Activated T-cell treated with anti-CD3 and anti-CD28 coated beads, Interleukin-2, amount 50 U/mL, for 72 hours (primary cell): Measurements from ENCODE around the gene RPS29. TPM values are rescaled to one million over a fixed set of nuclear protein-coding genes. Genes with fewer than 3 reads are reported as not detected.

Experiments
- ATAC-seq, 2 donors: fragments of 150-1000 bp; cut with Tn5 transposase; replicated peaks in 1 of 2; 2 replicates each; pipeline ENCODE4 v1.10.0; 2021; ENCODE audit warnings: moderate library complexity in 2 of 2, mild to moderate bottlenecking in 1 of 2
- DNase-seq, 2 donors: peaks; one replicate each; pipeline ENCODE4 v3.0.0; 2021 to 2022; ENCODE audit warnings: mixed read lengths in 1 of 2
- H3K27ac Mint-ChIP-seq: one replicate; pipeline ENCODE4 v1.8.0; 2022; ENCODE audit warnings: mild to moderate bottlenecking, moderate library complexity, mixed read lengths
- H3K27me3 Mint-ChIP-seq: one replicate; pipeline ENCODE4 v1.8.0; 2022; ENCODE audit warnings: low read depth, mixed read lengths
- H3K36me3 Mint-ChIP-seq, 2 donors: one replicate each; pipeline ENCODE4 v1.8.0; 2022; ENCODE audit warnings: mixed read lengths in 2 of 2, mild to moderate bottlenecking in 1 of 2; ENCODE audit not compliant: insufficient read depth in 2 of 2
- H3K4me1 Mint-ChIP-seq: one replicate; pipeline ENCODE4 v1.8.0; 2022; ENCODE audit warnings: low read depth, mixed read lengths
- H3K4me3 Mint-ChIP-seq, 2 donors: one replicate each; pipeline ENCODE4 v1.8.0; 2022; ENCODE audit warnings: mild to moderate bottlenecking in 2 of 2, mixed read lengths in 2 of 2, moderate library complexity in 2 of 2
- H3K9me3 Mint-ChIP-seq, 2 donors: one replicate each; pipeline ENCODE4 v1.8.0; 2022; ENCODE audit warnings: mixed read lengths in 2 of 2
- total RNA-seq, 2 donors: library from RNA; stranded (reverse); gene quantifications; one replicate each; pipeline ENCODE4 v1.2.3, GENCODE V29; 2022

The RPS29 gene
- total RNA-seq, 2 donors from 2014 or later = 2,081 to 2,628 TPM

DNA sequence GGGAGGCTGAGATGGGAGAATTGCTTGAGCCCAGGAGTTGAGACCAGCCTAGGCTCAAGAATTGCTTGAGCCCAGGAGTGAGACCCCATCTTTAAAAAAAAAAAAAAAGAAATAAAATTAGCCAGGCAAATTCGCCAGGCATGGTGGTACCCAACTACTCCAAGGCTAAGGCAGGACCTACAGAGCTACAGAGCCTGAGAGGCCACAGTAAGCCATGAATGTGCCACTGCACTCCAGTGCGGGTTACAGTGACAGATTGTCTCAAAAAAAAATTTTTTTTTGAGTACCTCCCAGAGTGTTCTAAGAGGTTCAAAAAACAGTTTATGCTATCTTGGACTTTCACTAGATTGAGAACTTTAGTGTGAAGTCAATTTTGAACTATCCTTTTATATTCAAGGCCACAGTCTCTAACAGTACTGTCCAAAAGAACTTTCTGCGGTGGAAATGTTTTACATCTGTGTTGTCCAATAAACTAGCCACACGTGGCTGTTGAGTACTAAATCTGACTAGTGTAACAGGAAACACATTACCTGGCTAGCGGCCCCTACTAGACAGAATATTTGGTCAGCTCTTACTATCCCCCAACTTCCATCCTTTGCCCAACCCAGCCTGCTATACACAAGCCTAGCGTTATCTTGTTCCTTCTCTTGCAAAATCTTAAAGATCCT lies 31.8 kb upstream of the RPS29 start:
- peak overlapping the region; percentile 99 for H3K27ac Mint-ChIP-seq
- peak overlapping the region; percentile 2 to 98 for H3K4me3 Mint-ChIP-seq
- H3K36me3 Mint-ChIP-seq = peaks cover 12 to 33% of the 10 kb centered on the region in 2 donors
- H3K4me1 Mint-ChIP-seq = peaks cover 39% of the 10 kb centered on the region
- H3K9me3 Mint-ChIP-seq = no peaks in the 10 kb centered on the region
- no peaks in the 10 kb centered on the region for H3K27me3 Mint-ChIP-seq
- ATAC-seq (no peak), DNase-seq (no peak)

DNA sequence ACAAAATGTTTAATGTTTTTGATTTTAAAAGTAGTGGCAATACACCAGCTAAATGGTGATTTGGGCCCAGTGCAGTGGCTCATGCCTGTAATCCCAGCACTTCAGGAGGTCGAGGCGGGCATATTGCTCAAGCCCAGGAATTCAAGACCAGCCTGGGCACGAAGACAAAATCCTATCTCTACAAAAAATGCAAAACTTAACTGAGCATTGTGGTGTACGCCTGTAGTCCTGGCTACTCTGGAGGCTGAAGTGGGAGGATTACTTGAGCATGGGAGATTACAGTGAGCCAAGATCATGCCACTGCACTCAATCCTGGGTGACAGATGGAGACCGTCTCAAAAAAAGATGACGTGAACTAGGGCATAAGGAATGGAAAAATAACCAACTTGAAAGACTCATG lies 29.6 kb upstream of the RPS29 start:
- Mint-ChIP-seq H3K9me3 (no peaks in the 10 kb centered on the region), H3K4me3 (no peak overlapping the region), H3K36me3 (peaks cover 7 to 20% of the 10 kb centered on the region in 2 donors), H3K27me3 (no peaks in the 10 kb centered on the region), H3K27ac (no peak overlapping the region), H3K4me1 (peaks cover 33% of the 10 kb centered on the region)
- ATAC-seq (no peak), DNase-seq (no peak)

DNA sequence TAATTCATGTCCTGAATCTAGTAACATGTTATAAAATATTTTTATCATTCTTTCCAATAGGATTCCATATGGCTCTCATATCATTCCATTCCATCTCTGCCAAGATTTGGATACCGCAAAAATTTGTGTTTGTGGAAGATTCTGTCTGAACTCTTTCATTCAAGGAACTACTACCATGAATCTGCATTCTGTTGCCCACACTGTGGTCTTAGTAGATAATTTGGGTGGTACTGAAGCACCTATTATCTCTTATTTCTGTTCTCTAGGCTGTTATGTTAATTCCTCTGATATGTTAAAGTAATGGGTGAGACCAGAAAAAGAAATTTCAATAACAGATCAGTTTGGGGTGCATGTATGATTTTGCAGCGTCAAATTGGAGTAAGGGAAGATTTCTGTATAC lies 28.0 kb upstream of the RPS29 start:
- Mint-ChIP-seq H3K27ac (no peak overlapping the region), H3K27me3 (no peaks in the 10 kb centered on the region), H3K4me3 (no peak overlapping the region), H3K36me3 (peaks cover 6 to 17% of the 10 kb centered on the region in 2 donors), H3K9me3 (no peaks in the 10 kb centered on the region), H3K4me1 (peaks cover 32% of the 10 kb centered on the region)
- ATAC-seq = no peak
- no peak for DNase-seq

GRCh38 chr14:49612671-49613070 lies 26.5 kb upstream of the RPS29 start:
- Mint-ChIP-seq H3K36me3 (peaks cover 2 to 7% of the 10 kb centered on the region in 2 donors), H3K4me3 (no peak overlapping the region), H3K27me3 (no peaks in the 10 kb centered on the region), H3K27ac (no peak overlapping the region), H3K4me1 (peaks cover 17% of the 10 kb centered on the region), H3K9me3 (no peaks in the 10 kb centered on the region)
- no peak for ATAC-seq
- DNase-seq = no peak

- H3K27ac Mint-ChIP-seq = peak overlapping the region; percentile 57
- peaks cover 13% of the 10 kb centered on the region for H3K4me1 Mint-ChIP-seq
- no peaks in the 10 kb centered on the region for H3K27me3 Mint-ChIP-seq
- H3K4me3 Mint-ChIP-seq = no peak overlapping the region
- H3K36me3 Mint-ChIP-seq = peaks cover 2 to 8% of the 10 kb centered on the region in 2 donors
- no peak for ATAC-seq
- no peak for DNase-seq
- H3K9me3 Mint-ChIP-seq = no peaks in the 10 kb centered on the region
Observed at GRCh38 chr14:49612251-49612650, 26.1 kb upstream of the RPS29 start.

DNA sequence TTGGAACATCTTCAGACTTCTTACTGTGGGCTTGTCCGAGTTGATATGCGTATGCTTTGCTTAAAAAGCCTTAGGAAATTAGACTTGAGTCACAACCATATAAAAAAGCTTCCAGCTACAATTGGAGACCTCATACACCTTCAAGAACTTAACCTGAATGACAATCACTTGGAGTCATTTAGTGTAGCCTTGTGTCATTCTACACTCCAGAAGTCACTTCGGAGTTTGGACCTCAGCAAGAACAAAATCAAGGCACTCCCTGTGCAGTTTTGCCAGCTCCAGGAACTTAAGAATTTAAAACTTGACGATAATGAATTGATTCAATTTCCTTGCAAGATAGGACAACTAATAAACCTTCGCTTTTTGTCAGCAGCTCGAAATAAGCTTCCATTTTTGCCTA lies 21.4 kb upstream of the RPS29 start:
- Mint-ChIP-seq H3K27ac (no peak overlapping the region), H3K27me3 (no peaks in the 10 kb centered on the region), H3K4me3 (no peak overlapping the region), H3K36me3 (peaks cover 4 to 25% of the 10 kb centered on the region in 2 donors), H3K9me3 (no peaks in the 10 kb centered on the region), H3K4me1 (peaks cover 13% of the 10 kb centered on the region)
- ATAC-seq (no peak), DNase-seq (no peak)

GRCh38 chr14:49598485-49599300 lies 12.5 kb upstream of the RPS29 start, which contains the start of gene LRR1:
TSS of gene LRR1 (plus strand) at chr14:49598940. CDS start at chr14:49599021, 81 bp downstream.
- Mint-ChIP-seq H3K27me3 (no peaks in the 10 kb centered on the region), H3K27ac (peak within 1 kb of the TSS; percentile 99), H3K4me3 (peak within 1 kb of the TSS; percentile 99), H3K4me1 (peaks cover 47% of the 10 kb centered on the region), H3K36me3 (peaks cover 7 to 18% of the 10 kb centered on the region in 2 donors), H3K9me3 (no peaks in the 10 kb centered on the region)
- ATAC-seq (peak; percentile 87 to 89), DNase-seq (peak; percentile 91)

- peaks cover 45% of the 10 kb centered on the region for H3K4me1 Mint-ChIP-seq
- H3K9me3 Mint-ChIP-seq = no peaks in the 10 kb centered on the region
- H3K27me3 Mint-ChIP-seq = no peaks in the 10 kb centered on the region
- H3K36me3 Mint-ChIP-seq = peaks cover 7 to 15% of the 10 kb centered on the region in 2 donors
- peak overlapping the region; percentile 99 for H3K27ac Mint-ChIP-seq
- DNase-seq (peak in 1 of 2 donors; percentile 21), ATAC-seq (peak; percentile 7 to 12)
- peak overlapping the region; percentile 99 for H3K4me3 Mint-ChIP-seq
Observed at GRCh38 chr14:49598189-49598484, 12.0 kb upstream of the RPS29 start.

DNA sequence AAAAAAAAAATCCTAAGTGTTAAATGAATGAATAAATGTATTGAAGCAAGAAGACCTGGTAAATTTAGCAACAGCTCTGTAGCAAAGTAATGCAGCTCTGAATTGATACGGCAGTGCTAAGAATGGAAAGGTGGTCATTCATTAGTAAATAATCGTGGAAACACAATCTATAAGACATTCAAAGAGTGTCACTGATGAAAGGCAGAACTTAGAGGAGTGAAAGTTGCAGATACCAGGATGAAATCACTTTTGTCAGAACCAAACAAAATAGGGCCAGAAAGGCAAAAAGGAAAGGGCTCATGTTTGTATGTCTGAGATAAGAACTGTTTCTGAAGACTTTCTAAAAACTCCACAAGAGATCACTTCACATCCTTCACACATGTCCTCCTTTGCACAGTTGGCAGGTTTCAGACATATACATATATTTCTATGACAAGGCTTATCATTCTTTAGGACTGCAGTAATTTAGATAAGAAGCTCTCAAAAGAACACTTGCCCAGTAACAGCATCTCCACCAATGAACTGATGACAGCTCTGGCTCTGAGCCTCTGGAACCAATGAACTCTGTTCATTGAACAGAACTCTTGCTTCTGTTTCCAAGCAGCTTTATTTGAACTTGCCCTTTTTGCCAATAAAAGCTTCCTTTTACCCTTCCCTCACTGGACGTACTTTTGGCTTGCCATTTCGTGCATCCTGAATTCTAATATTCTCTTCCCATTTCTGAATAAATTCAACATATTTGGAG lies 8.3 kb upstream of the RPS29 start:
- Mint-ChIP-seq H3K9me3 (no peaks in the 10 kb centered on the region), H3K4me3 (peak overlapping the region in 1 of 2 donors; percentile 28), H3K27me3 (no peaks in the 10 kb centered on the region), H3K4me1 (peaks cover 27% of the 10 kb centered on the region), H3K27ac (peak overlapping the region; percentile 54), H3K36me3 (peaks cover 3 to 8% of the 10 kb centered on the region in 2 donors)
- no peak for ATAC-seq
- no peak for DNase-seq

- H3K4me1 Mint-ChIP-seq = peaks cover 27% of the 10 kb centered on the region
- no peak overlapping the region for H3K4me3 Mint-ChIP-seq
- no peak for ATAC-seq
- H3K27ac Mint-ChIP-seq = no peak overlapping the region
- DNase-seq = no peak
- H3K9me3 Mint-ChIP-seq = no peaks in the 10 kb centered on the region
- no peaks in the 10 kb centered on the region for H3K27me3 Mint-ChIP-seq
- H3K36me3 Mint-ChIP-seq = peaks cover 0 to under 1% of the 10 kb centered on the region in 2 donors
Observed at GRCh38 chr14:49593016-49593415, 6.8 kb upstream of the RPS29 start.

DNA sequence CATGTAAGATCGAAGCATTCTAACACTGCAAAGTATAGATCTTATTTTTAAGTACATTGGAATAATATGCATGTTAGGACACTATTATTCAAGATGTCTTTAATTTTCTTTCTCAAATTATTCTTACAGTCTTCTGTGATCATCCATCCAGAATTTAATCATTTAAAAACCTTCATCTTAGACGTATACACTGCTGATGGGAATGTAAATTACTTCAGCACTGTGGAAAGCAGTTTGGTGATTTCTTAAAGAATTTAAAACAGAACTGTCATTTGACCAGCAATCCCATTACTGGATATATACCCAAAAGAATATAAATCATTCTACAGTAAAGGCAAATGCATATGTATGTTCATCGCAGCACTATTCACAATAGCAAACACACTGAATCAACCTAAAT lies 3.2 kb upstream of the RPS29 start:
- H3K27ac Mint-ChIP-seq = no peak overlapping the region
- DNase-seq (no peak), ATAC-seq (no peak)
- H3K4me1 Mint-ChIP-seq = peaks cover 16% of the 10 kb centered on the region
- no peaks in the 10 kb centered on the region for H3K27me3 Mint-ChIP-seq
- no peak overlapping the region for H3K4me3 Mint-ChIP-seq
- H3K9me3 Mint-ChIP-seq = no peaks in the 10 kb centered on the region
- H3K36me3 Mint-ChIP-seq = peaks cover 7 to 14% of the 10 kb centered on the region in 2 donors

DNA sequence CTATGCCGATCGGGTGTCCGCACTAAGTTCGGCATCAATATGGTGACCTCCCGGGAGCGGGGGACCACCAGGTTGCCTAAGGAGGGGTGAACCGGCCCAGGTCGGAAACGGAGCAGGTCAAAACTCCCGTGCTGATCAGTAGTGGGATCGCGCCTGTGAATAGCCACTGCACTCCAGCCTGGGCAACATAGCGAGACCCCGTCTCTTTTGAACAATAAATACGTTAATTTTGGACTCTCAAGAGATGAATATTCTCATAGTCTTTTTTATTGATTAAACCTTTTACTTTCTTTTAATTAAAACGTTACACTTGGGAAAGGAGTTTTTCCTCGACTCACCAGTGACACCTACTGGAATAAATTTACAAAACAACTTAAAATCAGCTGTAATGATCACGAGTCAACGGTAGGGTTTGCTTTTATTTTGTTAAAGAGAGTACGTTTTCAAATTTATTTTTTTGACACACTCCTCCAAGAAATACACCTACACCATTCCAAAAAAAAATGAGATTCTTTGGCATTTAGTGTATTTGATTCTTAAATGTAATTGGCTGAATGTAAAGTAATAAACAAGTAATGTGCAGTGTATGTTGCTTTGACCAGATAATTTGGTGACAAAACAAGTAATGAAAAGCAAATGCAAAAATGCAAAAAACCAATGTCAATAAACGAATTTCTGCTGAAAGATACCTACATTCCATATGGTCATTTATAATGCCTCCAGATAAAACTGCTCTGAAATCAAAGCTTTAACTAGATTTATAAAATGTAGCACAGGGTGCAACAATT lies 687 bp upstream of the RPS29 start:
- peak; percentile 60 to 74 for DNase-seq

More for the DNA sequence above, 687 bp upstream of the RPS29 start:
- Mint-ChIP-seq H3K4me1 (peaks cover 40% of the 10 kb centered on the region), H3K4me3 (peak overlapping the region; percentile 91 to 96), H3K9me3 (no peaks in the 10 kb centered on the region), H3K36me3 (peaks cover 13 to 37% of the 10 kb centered on the region in 2 donors), H3K27ac (peak overlapping the region; percentile 95), H3K27me3 (no peaks in the 10 kb centered on the region)
- ATAC-seq = peak in 1 of 2 donors; percentile 25
